ENCODE results near the gene UQCC3. TPM values are rescaled to one million over a fixed set of nuclear protein-coding genes. Genes with fewer than 3 reads are reported as not detected.

The UQCC3 gene
- total and polyA plus RNA-seq, 8 donors = 6.2 to 9.0 (median 6.6) TPM

GRCh38 chr11:62710001-62710345 is 38.5 kb downstream of the UQCC3 start:
- Histone ChIP-seq H3K27me3 (no peaks in the 10 kb centered on the region), H3K4me1 (peaks cover 29 to 63% of the 10 kb centered on the region in 2 donors), H3K27ac (peak overlapping the region; percentile 96 to 97), H3K9me3 (no peaks in the 10 kb centered on the region), H3K36me3 (peaks cover 0 to 48% of the 10 kb centered on the region in 2 donors), H3K4me3 (peak overlapping the region; percentile 51 to 59)
- no peak for DNase-seq
- TF ChIP-seq, protein P1, sequence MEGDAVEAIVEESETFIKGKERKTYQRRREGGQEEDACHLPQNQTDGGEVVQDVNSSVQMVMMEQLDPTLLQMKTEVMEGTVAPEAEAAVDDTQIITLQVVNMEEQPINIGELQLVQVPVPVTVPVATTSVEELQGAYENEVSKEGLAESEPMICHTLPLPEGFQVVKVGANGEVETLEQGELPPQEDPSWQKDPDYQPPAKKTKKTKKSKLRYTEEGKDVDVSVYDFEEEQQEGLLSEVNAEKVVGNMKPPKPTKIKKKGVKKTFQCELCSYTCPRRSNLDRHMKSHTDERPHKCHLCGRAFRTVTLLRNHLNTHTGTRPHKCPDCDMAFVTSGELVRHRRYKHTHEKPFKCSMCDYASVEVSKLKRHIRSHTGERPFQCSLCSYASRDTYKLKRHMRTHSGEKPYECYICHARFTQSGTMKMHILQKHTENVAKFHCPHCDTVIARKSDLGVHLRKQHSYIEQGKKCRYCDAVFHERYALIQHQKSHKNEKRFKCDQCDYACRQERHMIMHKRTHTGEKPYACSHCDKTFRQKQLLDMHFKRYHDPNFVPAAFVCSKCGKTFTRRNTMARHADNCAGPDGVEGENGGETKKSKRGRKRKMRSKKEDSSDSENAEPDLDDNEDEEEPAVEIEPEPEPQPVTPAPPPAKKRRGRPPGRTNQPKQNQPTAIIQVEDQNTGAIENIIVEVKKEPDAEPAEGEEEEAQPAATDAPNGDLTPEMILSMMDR (IDR thresholded peaks at IDR 0.05) = no peak
- intact Hi-C loops (cut with DNase I) = no loop called here
- ATAC-seq = no peak

- peaks cover 0 to 72% of the 10 kb centered on the region in 2 donors for H3K36me3 ChIP-seq
- TF ChIP-seq, protein P1 (IDR thresholded peaks at IDR 0.05) = no peak
- H3K4me1 ChIP-seq = peaks cover 17 to 42% of the 10 kb centered on the region in 2 donors
- no peaks in the 10 kb centered on the region for H3K9me3 ChIP-seq
- peak overlapping the region; percentile 23 to 49 for H3K27ac ChIP-seq
- intact Hi-C loops (cut with DNase I) = no loop called here
- DNase-seq = no peak
- H3K4me3 ChIP-seq = no peak overlapping the region
- ATAC-seq = no peak
- no peaks in the 10 kb centered on the region for H3K27me3 ChIP-seq
Measured at GRCh38 chr11:62712276-62712812, 40.9 kb downstream of the UQCC3 start.

DNA sequence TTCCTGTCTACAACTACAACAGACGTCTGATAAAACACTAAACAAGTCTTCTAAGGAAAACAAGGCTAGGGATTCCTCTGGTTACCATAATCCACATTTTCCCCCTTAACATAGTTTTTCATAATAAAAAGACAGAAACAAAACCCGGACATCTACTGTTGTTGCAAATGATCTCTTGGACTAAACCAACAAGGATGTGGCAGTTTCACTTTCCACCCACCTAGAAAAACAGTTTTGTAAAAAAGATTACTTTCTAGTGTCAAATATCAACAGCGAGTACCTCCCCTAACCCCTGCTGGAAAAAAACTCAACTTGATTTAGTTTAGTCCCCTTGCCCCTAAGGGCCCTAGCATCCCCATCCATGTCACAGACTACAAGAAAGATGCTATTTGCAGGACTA is 41.4 kb downstream of the UQCC3 start:
- H3K4me1 ChIP-seq = peaks cover 17 to 38% of the 10 kb centered on the region in 2 donors
- no peaks in the 10 kb centered on the region for H3K9me3 ChIP-seq
- TF ChIP-seq, protein P1 (IDR thresholded peaks at IDR 0.05) = no peak
- no peaks in the 10 kb centered on the region for H3K27me3 ChIP-seq
- ATAC-seq (no peak), DNase-seq (no peak)
- H3K36me3 ChIP-seq = peaks cover 0 to 77% of the 10 kb centered on the region in 2 donors
- H3K27ac ChIP-seq = peak overlapping the region; percentile 23 to 49
- intact Hi-C loops (cut with DNase I) = no loop called here
- H3K4me3 ChIP-seq = no peak overlapping the region

GRCh38 chr11:62713343-62713742 is 41.9 kb downstream of the UQCC3 start:
- H3K27me3 ChIP-seq = no peaks in the 10 kb centered on the region
- intact Hi-C loops (cut with DNase I) = no loop called here
- DNase-seq (peak in 1 of 4 donors; percentile 70), ATAC-seq (peak; percentile 49)
- no peaks in the 10 kb centered on the region for H3K9me3 ChIP-seq
- H3K4me1 ChIP-seq = peaks cover 17 to 34% of the 10 kb centered on the region in 2 donors
- H3K4me3 ChIP-seq = no peak overlapping the region
- TF ChIP-seq, protein P1 (IDR thresholded peaks at IDR 0.05) = no peak
- H3K27ac ChIP-seq = peak overlapping the region; percentile 39 to 49
- H3K36me3 ChIP-seq = peaks cover 0 to 82% of the 10 kb centered on the region in 2 donors

DNA sequence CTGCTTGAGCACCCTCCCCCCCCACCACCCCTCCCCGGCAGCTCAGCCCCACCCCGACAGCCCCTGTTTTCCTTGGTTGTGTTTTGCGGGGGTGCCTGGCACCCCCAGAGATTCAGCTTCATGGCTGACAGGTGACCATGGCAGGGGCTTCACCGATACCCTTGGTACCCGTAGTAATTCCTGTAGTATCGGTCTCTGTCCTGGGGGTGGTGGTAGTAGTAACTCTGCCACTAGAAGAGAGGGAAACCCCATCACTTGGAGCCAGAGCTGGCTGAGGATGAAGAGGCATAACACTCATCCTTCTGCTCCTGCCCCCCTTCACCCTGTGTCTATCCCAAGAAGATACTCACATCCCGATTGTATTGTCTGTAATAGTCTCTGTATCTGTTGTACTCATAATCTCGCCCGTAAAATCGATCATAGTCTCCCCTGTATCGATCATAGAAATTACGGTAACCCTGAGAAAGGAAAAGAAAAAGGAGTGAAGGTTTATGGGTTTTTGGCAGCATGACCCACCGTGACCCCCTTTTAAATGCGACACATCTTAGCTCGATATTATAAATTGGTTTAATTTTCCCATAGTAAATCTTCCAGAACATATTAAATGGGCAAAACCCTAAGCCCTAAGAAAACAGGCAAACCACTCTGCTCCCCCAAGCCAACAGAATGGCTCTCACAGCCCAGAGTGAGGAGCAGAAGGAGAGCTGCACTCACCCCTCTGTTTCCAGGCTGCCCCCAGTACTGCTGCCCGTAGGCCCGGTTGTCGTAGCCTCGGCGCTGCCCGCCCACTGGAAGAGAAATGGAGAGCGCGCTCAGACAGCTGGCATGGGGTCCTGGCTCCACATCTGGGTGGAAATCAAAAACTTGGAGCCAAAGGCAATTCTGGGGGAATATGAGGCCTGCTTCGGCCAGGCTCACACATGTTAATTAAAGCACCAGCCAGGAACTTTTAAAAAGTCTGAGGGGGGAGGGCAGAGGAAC is 44.0 kb downstream of the UQCC3 start:
- H3K27ac ChIP-seq = no peak overlapping the region
- H3K4me3 ChIP-seq = no peak overlapping the region
- H3K36me3 ChIP-seq = peaks cover 4 to 99% of the 10 kb centered on the region in 2 donors
- no peaks in the 10 kb centered on the region for H3K27me3 ChIP-seq
- H3K4me1 ChIP-seq = peaks cover 5 to 16% of the 10 kb centered on the region in 2 donors
- no peaks in the 10 kb centered on the region for H3K9me3 ChIP-seq
- TF ChIP-seq, protein P1 (IDR thresholded peaks at IDR 0.05) = no peak
- no peak for DNase-seq
- no peak for ATAC-seq
- intact Hi-C loops (cut with DNase I) = no loop called here

Measured in left lung (tissue), 10 donors.